ENCODE data around the gene LMX1B. TPM values are rescaled to one million over a fixed set of nuclear protein-coding genes. Genes with fewer than 3 reads are reported as not detected.

Gene LMX1B
- total RNA-seq: under 0.01 TPM in 1 of 2 replicates, not detected in the other

DNA sequence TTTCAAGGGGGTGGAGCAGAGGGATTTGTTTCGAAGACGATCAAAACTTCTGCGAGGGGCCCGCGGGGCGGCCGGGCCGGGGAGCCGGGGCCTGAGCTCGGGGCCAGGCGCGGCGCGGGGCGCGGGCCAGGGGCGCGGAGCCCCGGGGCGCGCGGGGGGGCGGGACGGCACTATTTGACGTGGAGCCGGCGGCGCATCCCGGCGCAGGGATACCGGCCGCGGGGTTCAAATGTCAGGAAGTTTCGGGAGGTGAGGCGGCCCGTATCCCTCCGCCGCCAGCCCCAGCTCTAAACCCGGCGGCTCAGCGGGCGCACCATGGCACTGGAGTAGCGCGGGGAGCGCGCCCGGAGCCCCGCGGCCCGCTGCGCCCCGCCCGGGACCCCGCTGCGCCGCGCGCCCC is at the start of gene LMX1B:
LMX1B (plus strand) TSS at position 278 of the 400 bp plus-strand sequence. CDS start 522 bp downstream, outside the sequence.

Other genes with a start within 250 kb of the LMX1B start
- 9.0 and 10.7 TPM in 2 replicates for gene ZBTB43, start 191.1 kb downstream of the LMX1B start, total RNA-seq
- 7.8 and 7.9 TPM in 2 replicates for gene ZBTB34, start 246.7 kb downstream of the LMX1B start, total RNA-seq

Data from smooth muscle cell of the pulmonary artery (primary cell).